ENCODE data around the gene DIMT1. TPM values are rescaled to one million over a fixed set of nuclear protein-coding genes. Genes with fewer than 3 reads are reported as not detected.

Gene DIMT1
- total RNA-seq (2014; rRNA removed; shearing (Covaris generic)): 34.1 and 38.6 TPM in 2 replicates

GRCh38 chr5:62403411-62404250 lies at the start of gene DIMT1:
Gene DIMT1 (minus strand): TSS chr5:62403905. CDS start chr5:62403772, 133 bp downstream.
- DNase-seq (ENCODE audit: low spot score): peak; percentile 97

- DNase-seq (ENCODE audit: low spot score): no peak
Measured at GRCh38 chr5:62450259-62450658, 46.6 kb upstream of the DIMT1 start.

GRCh38 chr5:62448528-62448927 lies 44.8 kb upstream of the DIMT1 start:
- DNase-seq (ENCODE audit: low spot score): no peak

- DNase-seq (ENCODE audit: low spot score): no peak
Measured at GRCh38 chr5:62432621-62433064, 28.9 kb upstream of the DIMT1 start.

GRCh38 chr5:62431735-62432620 lies 28.3 kb upstream of the DIMT1 start:
- DNase-seq (ENCODE audit: low spot score): no peak

- no peak for DNase-seq (ENCODE audit: low spot score)
Measured at GRCh38 chr5:62424763-62425162, 21.1 kb upstream of the DIMT1 start.

- DNase-seq (ENCODE audit: low spot score): no peak
Measured at GRCh38 chr5:62421414-62421813, 17.7 kb upstream of the DIMT1 start.

GRCh38 chr5:62419609-62420008 lies 15.9 kb upstream of the DIMT1 start:
- no peak for DNase-seq (ENCODE audit: low spot score)

- no peak for DNase-seq (ENCODE audit: low spot score)
Measured at GRCh38 chr5:62418462-62419076, 14.9 kb upstream of the DIMT1 start.

- DNase-seq (ENCODE audit: low spot score): no peak
Measured at GRCh38 chr5:62413711-62414110, 10.0 kb upstream of the DIMT1 start.

- DNase-seq (ENCODE audit: low spot score): peak; percentile 99
Measured at GRCh38 chr5:62412549-62413329, 9.0 kb upstream of the DIMT1 start, which contains the start of gene IPO11. Gene IPO11 (plus strand): TSS chr5:62412763. CDS start chr5:62437280, 24,517 bp downstream.

- no peak for DNase-seq (ENCODE audit: low spot score)
Measured at GRCh38 chr5:62395210-62395950, 8.3 kb downstream of the DIMT1 start.

- no peak for DNase-seq (ENCODE audit: low spot score)
Measured at GRCh38 chr5:62386824-62387223, 16.9 kb downstream of the DIMT1 start.

- no peak for DNase-seq (ENCODE audit: low spot score)
Measured at GRCh38 chr5:62385816-62386400, 17.8 kb downstream of the DIMT1 start.

GRCh38 chr5:62385131-62385530 lies 18.6 kb downstream of the DIMT1 start:
- DNase-seq (ENCODE audit: low spot score): peak; percentile 9

- DNase-seq (ENCODE audit: low spot score): peak; percentile 27
Measured at GRCh38 chr5:62376064-62376463, 27.6 kb downstream of the DIMT1 start.

- no peak for DNase-seq (ENCODE audit: low spot score)
Measured at GRCh38 chr5:62375627-62376026, 28.1 kb downstream of the DIMT1 start.

GRCh38 chr5:62374090-62374489 lies 29.6 kb downstream of the DIMT1 start:
- no peak for DNase-seq (ENCODE audit: low spot score)

- DNase-seq (ENCODE audit: low spot score): no peak
Measured at GRCh38 chr5:62373382-62373781, 30.3 kb downstream of the DIMT1 start.

- no peak for DNase-seq (ENCODE audit: low spot score)
Measured at GRCh38 chr5:62372600-62372999, 31.1 kb downstream of the DIMT1 start.
